DND-41 (cell line): ENCODE data around the gene CRYL1.

Experiments
- ATAC-seq: fragments of 200-7000 bp; cut with Tn5 transposase; 3 replicates; pipeline ENCODE4 v1.9.1; 2021; ENCODE audit warnings: low read depth; ENCODE audit not compliant: insufficient read depth
- DNase-seq: peaks from one replicate; pipeline ENCODE4 v3.0.0-alpha.2; 2020
- H2AFZ ChIP-seq: 2 replicates; pipeline ENCODE4 v1.6.0; 2012; ENCODE audit warnings: low read depth, low read length
- H3K27ac ChIP-seq: 2 replicates; pipeline ENCODE4 v1.5.1; 2012; ENCODE audit warnings: low read length, inconsistent platforms
- H3K27me3 ChIP-seq: fragments of 200-600 bp; sonication (generic); 2 replicates; pipeline ENCODE4 v1.6.0; 2012; ENCODE audit warnings: low read length, mild to moderate bottlenecking, inconsistent platforms; ENCODE audit not compliant: insufficient read depth, poor library complexity
- H3K36me3 ChIP-seq: 2 replicates; pipeline ENCODE4 v1.5.1; 2012; ENCODE audit warnings: low read length, inconsistent platforms; ENCODE audit not compliant: insufficient read depth
- H3K4me1 ChIP-seq: 2 replicates; pipeline ENCODE4 v1.5.1; 2012; ENCODE audit warnings: mild to moderate bottlenecking, low read length; ENCODE audit not compliant: insufficient read depth
- H3K4me2 ChIP-seq: 2 replicates; pipeline ENCODE4 v1.6.0; 2012; ENCODE audit warnings: mild to moderate bottlenecking, moderate library complexity, low read length, inconsistent platforms; ENCODE audit not compliant: insufficient read depth
- H3K4me3 ChIP-seq, 2 experiments: fragments of 200-600 bp in 1 of 2; shearing (Covaris generic) in 1 of 2; 2 replicates each; pipeline ENCODE4 v1.5.1; 2012 to 2016; ENCODE audit warnings: inconsistent platforms in 2 of 2, low read length in 2 of 2, mild to moderate bottlenecking in 2 of 2, low read depth in 1 of 2, moderate library complexity in 1 of 2
- H3K79me2 ChIP-seq: 2 replicates; pipeline ENCODE4 v1.6.0; 2012; ENCODE audit warnings: low read length, inconsistent platforms; ENCODE audit not compliant: insufficient read depth
- H3K9ac ChIP-seq: 2 replicates; pipeline ENCODE4 v1.6.0; 2012; ENCODE audit warnings: low read depth, mild to moderate bottlenecking, inconsistent platforms, low read length, moderate library complexity
- H3K9me3 ChIP-seq: 2 replicates; pipeline ENCODE4 v1.5.1; 2012; ENCODE audit warnings: low read length, moderate library complexity, mild to moderate bottlenecking, inconsistent platforms; ENCODE audit not compliant: insufficient read depth, severe bottlenecking
- H4K20me1 ChIP-seq: 2 replicates; pipeline ENCODE4 v1.6.0; 2012; ENCODE audit warnings: low read length; ENCODE audit not compliant: insufficient read depth
- CTCF ChIP-seq: IDR thresholded peaks from 2 replicates; pipeline ENCODE4 v1.5.1; 2012; ENCODE audit warnings: borderline replicate concordance, low read length, moderate library complexity, mild to moderate bottlenecking; ENCODE audit not compliant: poor library complexity, severe bottlenecking; ENCODE audit errors: extremely low read depth
- EZH2 ChIP-seq: IDR thresholded peaks from 3 replicates; pipeline ENCODE4 v1.6.1; 2012; ENCODE audit warnings: borderline replicate concordance, low read depth, mild to moderate bottlenecking, moderate library complexity, low read length, inconsistent platforms; ENCODE audit not compliant: severe bottlenecking

The CRYL1 gene

GRCh38 chr13:20371825-20372224 is 153.8 kb downstream of the CRYL1 start:
- H3K36me3 ChIP-seq = no peaks in the 10 kb centered on the region
- H3K4me1 ChIP-seq = no peaks in the 10 kb centered on the region
- H3K79me2 ChIP-seq = no peaks in the 10 kb centered on the region
- no peak overlapping the region for H3K9ac ChIP-seq
- H3K4me3 ChIP-seq = no peak overlapping the region
- H3K4me2 ChIP-seq = no peak overlapping the region
- no peak for TF ChIP-seq EZH2
- no peak for TF ChIP-seq CTCF
- H3K27me3 ChIP-seq = peaks cover 6% of the 10 kb centered on the region
- H3K27ac ChIP-seq = no peak overlapping the region
- H4K20me1 ChIP-seq = no peaks in the 10 kb centered on the region
- DNase-seq = no peak
- no peaks in the 10 kb centered on the region for H3K9me3 ChIP-seq
- no peak for ATAC-seq
- no peak overlapping the region for H2AFZ ChIP-seq

GRCh38 chr13:20370815-20371421 is 154.7 kb downstream of the CRYL1 start:
- no peak overlapping the region for H3K9ac ChIP-seq
- peaks cover 6% of the 10 kb centered on the region for H3K27me3 ChIP-seq
- H3K27ac ChIP-seq = no peak overlapping the region
- no peak for ATAC-seq
- no peak overlapping the region for H3K4me2 ChIP-seq
- H4K20me1 ChIP-seq = no peaks in the 10 kb centered on the region
- no peak overlapping the region for H2AFZ ChIP-seq
- H3K4me1 ChIP-seq = no peaks in the 10 kb centered on the region
- no peak for DNase-seq
- H3K79me2 ChIP-seq = no peaks in the 10 kb centered on the region
- H3K36me3 ChIP-seq = no peaks in the 10 kb centered on the region
- H3K9me3 ChIP-seq = no peaks in the 10 kb centered on the region
- no peak overlapping the region for H3K4me3 ChIP-seq
- TF ChIP-seq EZH2 (no peak), CTCF (no peak)

DNA sequence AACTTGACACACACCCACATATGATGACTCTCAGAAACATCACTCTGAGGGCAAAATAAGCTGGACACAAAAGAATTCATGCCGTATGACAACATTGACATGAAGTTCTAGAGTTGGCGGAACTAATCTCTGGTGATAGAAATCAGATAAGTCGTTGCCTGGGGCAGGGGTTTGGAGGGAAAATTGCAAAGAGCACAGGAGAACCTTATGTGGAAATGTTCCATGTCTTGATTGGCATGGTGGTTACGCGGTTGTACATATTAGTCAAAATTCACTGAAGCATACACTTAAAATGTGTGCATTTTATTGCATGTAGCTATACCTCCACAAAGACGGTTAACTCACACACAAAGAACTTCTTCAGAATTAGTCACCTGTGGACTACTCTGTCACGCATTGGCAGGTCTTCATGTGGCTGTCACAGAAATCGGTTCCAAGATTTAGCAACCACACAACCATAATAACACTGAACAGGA is 155.7 kb downstream of the CRYL1 start:
- Histone ChIP-seq H3K27me3 (peaks cover 6% of the 10 kb centered on the region), H3K4me1 (no peaks in the 10 kb centered on the region), H3K4me3 (no peak overlapping the region), H4K20me1 (no peaks in the 10 kb centered on the region), H3K4me2 (no peak overlapping the region), H3K27ac (no peak overlapping the region), H3K9ac (no peak overlapping the region), H3K79me2 (no peaks in the 10 kb centered on the region), H3K36me3 (no peaks in the 10 kb centered on the region), H3K9me3 (no peaks in the 10 kb centered on the region), H2AFZ (no peak overlapping the region)
- TF ChIP-seq EZH2 = no peak
- TF ChIP-seq CTCF = no peak
- no peak for DNase-seq
- no peak for ATAC-seq
